GM12878 (cell line): ENCODE results near the gene WNT8A. TPM values are rescaled to one million over a fixed set of nuclear protein-coding genes. Genes with fewer than 3 reads are reported as not detected.
A peak's percentile ranks its signal among the peaks of the same experiment; 100 is the strongest.

Experiments used
- ATAC-seq: fragments of 200-7000 bp; cut with Tn5 transposase; 3 replicates; pipeline ENCODE4 v1.9.1; 2020; ENCODE audit warnings: mild to moderate bottlenecking, moderate library complexity
- BruUV-seq: library from RNA; stranded (reverse); fragments of 400-500 nt; replicated peaks from 2 replicates; lab custom pipeline; 2021; lab: Mats Ljungman, UMichigan
- CTCF ChIA-PET: fragments of 300-600 bp; sonication (Branson Sonifier 250); formaldehyde crosslinking; extraction: SDS; loops from one replicate; lab custom pipeline; 2021; ENCODE audit warnings: inconsistent platforms; lab: Yijun Ruan, JAX
- POLR2A ChIA-PET: fragments of 350-600 bp; formaldehyde crosslinking; extraction: SDS; loops from one replicate; lab custom pipeline; 2021; ENCODE audit warnings: inconsistent platforms; lab: Charles Lee
- RAD21 ChIA-PET: fragments of 300-600 bp; sonication (Branson Sonifier 250); formaldehyde crosslinking; loops from one replicate; lab custom pipeline; 2023; ENCODE audit warnings: antibody characterized with exemption; ENCODE audit not compliant: unreplicated experiment; lab: Charles Lee
- SMC1A ChIA-PET: fragments of 300-600 bp; sonication (Branson Sonifier 250); formaldehyde crosslinking; loops from one replicate; lab custom pipeline; 2023; ENCODE audit not compliant: unreplicated experiment, uncharacterized antibody; lab: Charles Lee
- DNase-seq: peaks from one replicate; pipeline ENCODE4 v3.0.0-alpha.2; 2011; ENCODE audit warnings: low read depth, low spot score
- FAIRE-seq: peaks from 3 replicates; lab custom pipeline; 2011; peaks lifted over from hg19 to GRCh38; lab: Jason Lieb, UNC
- H2AFZ ChIP-seq: 2 replicates; pipeline ENCODE4 v1.6.0; 2011; ENCODE audit warnings: low read depth, low read length, control low read depth; ENCODE audit not compliant: control insufficient read depth
- H3K27ac ChIP-seq: 2 replicates; pipeline ENCODE4 v1.5.1; 2011; ENCODE audit warnings: control low read depth; ENCODE audit not compliant: control insufficient read depth, insufficient read depth
- H3K27me3 ChIP-seq, 2 experiments: replicated peaks in 1 of 2; 2 replicates each; pipeline versions ENCODE4 v1.6.0 to v1.6.1; 2011; ENCODE audit warnings: low read length in 1 of 2; ENCODE audit not compliant: control insufficient read depth in 2 of 2, insufficient read depth in 2 of 2
- H3K36me3 ChIP-seq, 2 experiments: 2 replicates each; pipeline ENCODE4 v1.5.1; 2011; ENCODE audit warnings: low read length in 1 of 2; ENCODE audit not compliant: control insufficient read depth in 2 of 2, insufficient read depth in 2 of 2
- H3K4me1 ChIP-seq: 2 replicates; pipeline ENCODE4 v1.6.1; 2011; ENCODE audit warnings: mild to moderate bottlenecking, low read length, moderate library complexity, mixed read lengths; ENCODE audit not compliant: control insufficient read depth, insufficient read depth
- H3K4me2 ChIP-seq: 2 replicates; pipeline ENCODE4 v1.6.0; 2011; ENCODE audit warnings: control low read depth; ENCODE audit not compliant: control insufficient read depth, insufficient read depth
- H3K4me3 ChIP-seq: fragments of 200-600 bp; sonication (generic); 2 replicates; pipeline ENCODE4 v1.5.1; 2016
- H3K79me2 ChIP-seq: 2 replicates; pipeline ENCODE4 v1.6.0; 2011; ENCODE audit warnings: low read length; ENCODE audit not compliant: control insufficient read depth, insufficient read depth
- H3K9ac ChIP-seq: 2 replicates; pipeline ENCODE4 v1.8.0; 2011; ENCODE audit warnings: low read length, control low read depth, mixed read lengths; ENCODE audit not compliant: control insufficient read depth, insufficient read depth
- H3K9me3 ChIP-seq: replicated peaks from 3 replicates; pipeline ENCODE4 v1.5.1; 2011; ENCODE audit warnings: mild to moderate bottlenecking, low read length; ENCODE audit not compliant: control insufficient read depth, insufficient read depth
- H4K20me1 ChIP-seq: 2 replicates; pipeline ENCODE4 v1.6.0; 2011; ENCODE audit not compliant: control insufficient read depth, insufficient read depth
- ATF7 ChIP-seq: fragments of 450-650 bp; IDR thresholded peaks from 2 replicates; pipeline ENCODE4 v1.6.1; 2016; ENCODE audit warnings: low read depth, mild to moderate bottlenecking
- CBX5 ChIP-seq: sonication (generic); IDR thresholded peaks from 2 replicates; pipeline ENCODE4 v1.6.1; 2016; ENCODE audit warnings: low read depth, moderate library complexity, mild to moderate bottlenecking, inconsistent platforms
- CREB1 ChIP-seq: IDR thresholded peaks from 2 replicates; pipeline ENCODE4 v1.6.1; 2012; ENCODE audit warnings: low read depth, mild to moderate bottlenecking, inconsistent platforms
- EGR1 ChIP-seq, 2 experiments: IDR thresholded peaks; 1 replicate in 1 of 2; 2 replicates in 1 of 2; pipeline ENCODE4 v1.6.1; 2011 to 2012; ENCODE audit warnings: low read depth in 2 of 2, low read length in 2 of 2, borderline replicate concordance in 1 of 2, mild to moderate bottlenecking in 1 of 2, moderate library complexity in 1 of 2
- FOXK2 ChIP-seq: fragments of 450-650 bp; IDR thresholded peaks from 2 replicates; pipeline ENCODE4 v1.6.1; 2017; ENCODE audit warnings: mild to moderate bottlenecking, moderate library complexity
- HCFC1 ChIP-seq: fragments of 150-350 bp; IDR thresholded peaks from 2 replicates; pipeline ENCODE4 v1.6.1; 2014; ENCODE audit warnings: low read length
- IKZF2 ChIP-seq, 2 experiments: fragments of 450-650 bp; IDR thresholded peaks; 2 replicates each; pipeline ENCODE4 v1.6.1; 2017; ENCODE audit warnings: mild to moderate bottlenecking in 2 of 2, moderate library complexity in 2 of 2
- KAT2A ChIP-seq: conservative IDR thresholded peaks from 2 replicates; pipeline ENCODE4 v1.6.1; 2011; ENCODE audit warnings: low read depth, low read length; ENCODE audit not compliant: control insufficient read depth
- NRF1 ChIP-seq: conservative IDR thresholded peaks from 2 replicates; pipeline ENCODE4 v1.6.1; 2011; ENCODE audit warnings: mild to moderate bottlenecking, low read depth, low read length, improper control_type of control experiment
- RAD21 ChIP-seq: IDR thresholded peaks from 2 replicates; pipeline ENCODE4 v1.6.1; 2011; ENCODE audit warnings: mild to moderate bottlenecking, low read depth, low read length, moderate library complexity; ENCODE audit not compliant: insufficient read depth
- SMC3 ChIP-seq: IDR thresholded peaks from 2 replicates; pipeline ENCODE4 v1.6.1; 2011; ENCODE audit warnings: low read length, improper control_type of control experiment, borderline replicate concordance
- TAF1 ChIP-seq: IDR thresholded peaks from 2 replicates; pipeline ENCODE4 v1.6.1; 2011; ENCODE audit warnings: mild to moderate bottlenecking, low read depth, low read length, borderline replicate concordance
- YY1 ChIP-seq: IDR thresholded peaks from 2 replicates; pipeline ENCODE4 v1.6.1; 2011; ENCODE audit warnings: low read depth, mild to moderate bottlenecking, low read length
- ZNF24 ChIP-seq: fragments of 450-650 bp; IDR thresholded peaks from 2 replicates; pipeline ENCODE4 v1.6.1; 2017; ENCODE audit warnings: antibody characterized with exemption, mild to moderate bottlenecking
- WGBS: methylation state at CpG from one replicate; pipeline ENCODE4 v1.1.6; 2016; ENCODE audit warnings: low lambda C conversion rate; ENCODE audit not compliant: insufficient replicate concordance, insufficient coverage; ENCODE audit errors: missing lambda C conversion rate; 5-methylcytosine and 5-hydroxymethylcytosine counted together
- in situ Hi-C: fragments of 300-500 bp; cut with MboI; formaldehyde crosslinking; loops from 9 replicates; pipeline ENCODE4 v1.14.3; 2018; ENCODE audit warnings: mixed read lengths
- intact Hi-C: fragments of 100-400 bp; cut with micrococcal nuclease; formaldehyde crosslinking; loops from one replicate; pipeline ENCODE4 v1.14.2; 2022; ENCODE audit not compliant: unreplicated experiment
- polyA plus RNA-seq, 11 experiments: library from polyadenylated mRNA; depleted of rRNA in 4 of 11; unstranded in 6 of 11; stranded (reverse) in 5 of 11; fragments of >200 nt; fragmentation: Nextera tagmentation in 4 of 11; fragmentation: Illumina TruSeq in 1 of 11; extraction: Ambion mirVana in 4 of 11; extraction: Trizol in 1 of 11; gene quantifications; 1 replicate in 1 of 11; 2 replicates in 10 of 11; pipeline versions ENCODE4 v1.2.1 to v1.2.3, GENCODE V29; 2011 to 2016; ENCODE audit warnings: inconsistent platforms in 2 of 11, missing spikeins in 2 of 11, low read depth in 1 of 11
- total RNA-seq, 4 experiments: library from RNA; depleted of rRNA in 3 of 4; stranded (reverse); fragments of >200 nt in 3 of 4; fragmentation: Illumina TruSeq in 1 of 4; extraction: Trizol in 1 of 4; gene quantifications; 2 replicates each; pipeline versions ENCODE4 v1.2.1 to v1.2.3, GENCODE V29; 2013 to 2021
- TF ChIP-seq, protein P1 (sequence below): IDR thresholded peaks from 2 replicates; pipeline ENCODE4 v1.6.1; 2011; ENCODE audit warnings: low read depth, low read length, improper control_type of control experiment, borderline replicate concordance
- TF ChIP-seq, protein P2 (sequence below): fragments of 450-650 bp; IDR thresholded peaks from 2 replicates; pipeline ENCODE4 v1.6.1; 2017; ENCODE audit warnings: mild to moderate bottlenecking
- TF ChIP-seq, protein P3 (sequence below), 3 experiments: IDR thresholded peaks in 2 of 3; conservative IDR thresholded peaks in 1 of 3; 2 replicates each; pipeline ENCODE4 v1.5.1; 2011; ENCODE audit warnings: low read depth in 3 of 3, low read length in 3 of 3, mild to moderate bottlenecking in 3 of 3, control low read depth in 2 of 3, moderate library complexity in 2 of 3, inconsistent platforms in 1 of 3, mixed read lengths in 1 of 3; ENCODE audit not compliant: control insufficient read depth in 2 of 3, insufficient read depth in 1 of 3; ENCODE audit errors: extremely low read depth in 1 of 3

The WNT8A gene
- total and polyA plus RNA-seq, 10 of the 15 experiments (the other 5 are each of a cell fraction or from before 2014, with no cell fraction given), result not detected

DNA sequence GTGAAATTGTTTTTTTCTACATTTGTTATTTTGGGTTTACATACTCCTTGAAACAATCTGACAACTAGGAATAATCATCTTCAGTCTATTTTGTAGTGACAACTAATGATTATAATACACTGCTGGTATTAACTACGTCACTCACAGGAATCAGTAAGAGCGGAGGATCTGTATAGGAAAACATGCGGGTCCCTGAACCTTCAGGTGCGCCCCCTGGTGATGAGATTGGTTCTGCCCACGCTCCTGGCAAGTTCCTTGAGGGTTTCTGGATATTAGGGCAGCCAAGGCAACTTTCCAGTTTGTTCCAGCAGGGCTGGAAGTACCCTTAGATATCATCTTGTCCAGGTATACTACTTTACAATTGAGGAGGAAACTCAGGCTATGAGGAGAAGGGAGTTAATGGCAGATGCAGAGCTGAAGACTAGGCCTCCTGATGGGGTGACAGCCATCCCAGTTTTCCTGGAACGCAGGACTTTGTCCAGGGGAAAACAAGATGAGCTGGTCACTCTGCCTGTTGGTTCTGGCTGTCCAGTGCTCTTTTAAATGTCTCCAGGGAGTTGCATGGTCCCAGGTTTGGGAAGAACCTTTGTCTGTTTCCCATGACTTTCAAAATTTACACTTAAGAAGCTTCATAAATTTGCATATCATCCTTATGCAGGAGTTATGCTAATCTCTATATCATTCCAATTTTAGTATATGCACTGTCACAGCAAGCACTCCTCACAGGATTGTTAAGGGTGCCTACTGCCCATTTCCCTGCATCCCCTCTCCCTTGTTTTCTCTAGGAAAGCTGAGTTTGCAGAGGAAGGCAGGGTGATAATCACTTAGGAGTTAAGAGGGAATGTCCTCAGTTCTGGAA, 14.9 kb upstream of the WNT8A start:
- WGBS, result 21% methylated on average over 6 of the region's 6 CpGs
- Histone ChIP-seq H3K27ac (no peak overlapping the region), H2AFZ (no peak overlapping the region), H3K36me3 (no peaks in the 10 kb centered on the region), H4K20me1 (no peaks in the 10 kb centered on the region), H3K27me3 (no peaks in the 10 kb centered on the region), H3K9ac (no peak overlapping the region), H3K79me2 (no peaks in the 10 kb centered on the region), H3K4me1 (no peaks in the 10 kb centered on the region), H3K9me3 (no peaks in the 10 kb centered on the region), H3K4me3 (no peak overlapping the region), H3K4me2 (no peak overlapping the region)
- DNase-seq, result peak; percentile 28
- ATAC-seq, result peak; percentile 91
- FAIRE-seq, result no peak
- POLR2A ChIA-PET, result interaction anchor here (0.8 to 1.1 kb wide), 3 partner anchors 34 to 290 kb away, joined by 3 to 4 read pairs (median 3); no protein-coding TSS in a partner anchor
- no TSS peak for BruUV-seq
- intact Hi-C loops, result loop anchor here (1.0 to 5.0 kb wide), 3 partner anchors 33 to 442 kb away; no protein-coding TSS in a partner anchor
- CTCF ChIA-PET, result interaction anchor here (0.6 to 10.9 kb wide), 37 partner anchors 8 to 439 kb away, joined by 3 to 398 read pairs (median 5); partner anchors contain the start of genes FAM13B, PKD2L2 and WNT8A
- RAD21 ChIA-PET, result interaction anchor here (0.8 to 6.3 kb wide), 9 partner anchors 31 to 475 kb away, joined by 3 to 60 read pairs (median 4); partner anchors contain the start of gene FAM13B
- in situ Hi-C loops, result loop anchor here (5.0 to 10.0 kb wide), 2 partner anchors 37 to 434 kb away; partner anchors contain the start of gene FAM13B
- SMC1A ChIA-PET, result interaction anchor here (0.7 to 9.8 kb wide), 21 partner anchors 11 to 439 kb away, joined by 3 to 207 read pairs (median 4); partner anchors contain the start of genes FAM13B and PKD2L2
- TF ChIP-seq HCFC1 (no peak), EGR1 (IDR thresholded peaks at IDR 0.05; ENCODE audit: borderline replicate concordance in 1 of 2, low read depth in 2 of 2, low read length in 2 of 2) (peak in 1 of 2 experiments; percentile 66; a peak in 2 of 3 replicates), IKZF2 (IDR thresholded peaks at IDR 0.05) (0 out of 4 replicates have a peak, but pooled peaks of 1 of the 2 experiments have one; percentile 18), SMC3 (peak; percentile 95), ATF7 (peak; percentile 56; the same call in 1 of the 2 replicates), CBX5 (no peak), KAT2A (no peak), TAF1 (no peak), CREB1 (0 out of 2 replicates have a peak, but pooled peaks have one; percentile 26), NRF1 (no peak), FOXK2 (no peak), ZNF24 (no peak), YY1 (0 out of 2 replicates have a peak, but pooled peaks have one; percentile 62), RAD21 (peak; percentile 71)
- TF ChIP-seq, protein P1, sequence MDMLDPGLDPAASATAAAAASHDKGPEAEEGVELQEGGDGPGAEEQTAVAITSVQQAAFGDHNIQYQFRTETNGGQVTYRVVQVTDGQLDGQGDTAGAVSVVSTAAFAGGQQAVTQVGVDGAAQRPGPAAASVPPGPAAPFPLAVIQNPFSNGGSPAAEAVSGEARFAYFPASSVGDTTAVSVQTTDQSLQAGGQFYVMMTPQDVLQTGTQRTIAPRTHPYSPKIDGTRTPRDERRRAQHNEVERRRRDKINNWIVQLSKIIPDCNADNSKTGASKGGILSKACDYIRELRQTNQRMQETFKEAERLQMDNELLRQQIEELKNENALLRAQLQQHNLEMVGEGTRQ, result no peak
- TF ChIP-seq, protein P2, sequence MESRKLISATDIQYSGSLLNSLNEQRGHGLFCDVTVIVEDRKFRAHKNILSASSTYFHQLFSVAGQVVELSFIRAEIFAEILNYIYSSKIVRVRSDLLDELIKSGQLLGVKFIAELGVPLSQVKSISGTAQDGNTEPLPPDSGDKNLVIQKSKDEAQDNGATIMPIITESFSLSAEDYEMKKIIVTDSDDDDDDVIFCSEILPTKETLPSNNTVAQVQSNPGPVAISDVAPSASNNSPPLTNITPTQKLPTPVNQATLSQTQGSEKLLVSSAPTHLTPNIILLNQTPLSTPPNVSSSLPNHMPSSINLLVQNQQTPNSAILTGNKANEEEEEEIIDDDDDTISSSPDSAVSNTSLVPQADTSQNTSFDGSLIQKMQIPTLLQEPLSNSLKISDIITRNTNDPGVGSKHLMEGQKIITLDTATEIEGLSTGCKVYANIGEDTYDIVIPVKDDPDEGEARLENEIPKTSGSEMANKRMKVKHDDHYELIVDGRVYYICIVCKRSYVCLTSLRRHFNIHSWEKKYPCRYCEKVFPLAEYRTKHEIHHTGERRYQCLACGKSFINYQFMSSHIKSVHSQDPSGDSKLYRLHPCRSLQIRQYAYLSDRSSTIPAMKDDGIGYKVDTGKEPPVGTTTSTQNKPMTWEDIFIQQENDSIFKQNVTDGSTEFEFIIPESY, result no peak
- TF ChIP-seq, protein P3, sequence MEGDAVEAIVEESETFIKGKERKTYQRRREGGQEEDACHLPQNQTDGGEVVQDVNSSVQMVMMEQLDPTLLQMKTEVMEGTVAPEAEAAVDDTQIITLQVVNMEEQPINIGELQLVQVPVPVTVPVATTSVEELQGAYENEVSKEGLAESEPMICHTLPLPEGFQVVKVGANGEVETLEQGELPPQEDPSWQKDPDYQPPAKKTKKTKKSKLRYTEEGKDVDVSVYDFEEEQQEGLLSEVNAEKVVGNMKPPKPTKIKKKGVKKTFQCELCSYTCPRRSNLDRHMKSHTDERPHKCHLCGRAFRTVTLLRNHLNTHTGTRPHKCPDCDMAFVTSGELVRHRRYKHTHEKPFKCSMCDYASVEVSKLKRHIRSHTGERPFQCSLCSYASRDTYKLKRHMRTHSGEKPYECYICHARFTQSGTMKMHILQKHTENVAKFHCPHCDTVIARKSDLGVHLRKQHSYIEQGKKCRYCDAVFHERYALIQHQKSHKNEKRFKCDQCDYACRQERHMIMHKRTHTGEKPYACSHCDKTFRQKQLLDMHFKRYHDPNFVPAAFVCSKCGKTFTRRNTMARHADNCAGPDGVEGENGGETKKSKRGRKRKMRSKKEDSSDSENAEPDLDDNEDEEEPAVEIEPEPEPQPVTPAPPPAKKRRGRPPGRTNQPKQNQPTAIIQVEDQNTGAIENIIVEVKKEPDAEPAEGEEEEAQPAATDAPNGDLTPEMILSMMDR (IDR thresholded peaks at IDR 0.05 in 2 of 3, conservative IDR thresholded peaks at IDR 0.05 in 1 of 3; ENCODE audit: control insufficient read depth in 2 of 3, extremely low read depth in 1 of 3, insufficient read depth in 1 of 3, low read depth in 3 of 3, low read length in 3 of 3), result peak; percentile 81 to 90 (median 82)
